Psoas muscle (tissue), 8 donors: ENCODE measurements around the gene ATXN2. TPM values are rescaled to one million over a fixed set of nuclear protein-coding genes. Genes with fewer than 3 reads are reported as not detected.

Experiments used
- ATAC-seq, 4 donors: fragments of 200-7000 bp; cut with Tn5 transposase; one replicate each; pipeline ENCODE4 v1.9.1; 2020; ENCODE audit warnings: moderate library complexity in 3 of 4, mild to moderate bottlenecking in 2 of 4
- DNase-seq, 2 donors: peaks; one replicate each; pipeline ENCODE4 v3.0.0-alpha.2; 2020
- H3K27ac ChIP-seq: fragments of 200-600 bp; one replicate; pipeline ENCODE4 v1.8.0; 2022
- H3K27me3 ChIP-seq, 3 donors: fragments of 200-600 bp in 1 of 3; one replicate each; pipeline versions ENCODE4 v1.6.1 to v1.8.0; 2013 to 2022; ENCODE audit warnings: low read length in 2 of 3, mild to moderate bottlenecking in 2 of 3, moderate library complexity in 1 of 3; ENCODE audit not compliant: insufficient read depth in 3 of 3
- H3K36me3 ChIP-seq, 2 donors: fragments of 200-600 bp in 1 of 2; one replicate each; pipeline versions ENCODE4 v1.6.1 to v1.8.0; 2013 to 2022; ENCODE audit warnings: low read depth in 1 of 2, mild to moderate bottlenecking in 1 of 2, moderate library complexity in 1 of 2; ENCODE audit not compliant: insufficient read depth in 1 of 2
- H3K4me1 ChIP-seq: fragments of 200-600 bp; one replicate; pipeline ENCODE4 v1.8.0; 2022
- H3K4me3 ChIP-seq: fragments of 200-600 bp; one replicate; pipeline ENCODE4 v1.8.0; 2022; ENCODE audit warnings: mild to moderate bottlenecking
- H3K9me3 ChIP-seq: fragments of 200-600 bp; one replicate; pipeline ENCODE4 v1.8.0; 2022
- WGBS, 3 donors: extraction: QIAGEN DNeasy Blood & Tissue Kit; methylation state at CpG; one replicate each; pipeline versions ENCODE4 v1.1.6 to v1.1.7; 2013; 5-methylcytosine and 5-hydroxymethylcytosine counted together
- intact Hi-C, 2 donors: fragments of 100-400 bp; cut with DNase I; formaldehyde crosslinking; loops; one replicate each; pipeline versions ENCODE4 v1.11.0 to v1.14.2; 2022
- polyA plus RNA-seq, 3 donors: library from polyadenylated mRNA; stranded (reverse); fragments of 200-250 nt; gene quantifications; one replicate each; pipeline ENCODE4 v1.2.3, GENCODE V29; 2013
- total RNA-seq, 4 donors: library from RNA; stranded (reverse); fragmentation: NEBNext Ultra II Directional in 2 of 4; extraction: Animal tissue kit (Norgen Biotek cat#: 25700) in 2 of 4; gene quantifications; one replicate each; pipeline versions ENCODE4 v1.2.1 to v1.2.4, GENCODE V29; 2021 to 2023
- TF ChIP-seq, protein P1 (sequence below): fragments of 200-600 bp; IDR thresholded peaks from one replicate; pipeline ENCODE4 v1.8.0; 2022; ENCODE audit warnings: antibody characterized with exemption
- donor health status: healthy with polysubstance abuse.
- donor health status: DM: no; HTN: no; CAD: no; lungs with moderate emphysema.
- donor health status: Bipolar disorder and iron deficiency.
- donor health status: healthy.
- donor health status: DM: yes; HTN: yes; CAD: no.
- donor health status: DM: no; HTN: no; CAD: no.
- donor health status: DM: no; HTN: no; CAD: no.
- donor health status: DM: yes; HTN: yes; CAD: no.

ATXN2 gene
- total and polyA plus RNA-seq, 7 donors = 17.2 to 39.2 (median 32.9) TPM

DNA sequence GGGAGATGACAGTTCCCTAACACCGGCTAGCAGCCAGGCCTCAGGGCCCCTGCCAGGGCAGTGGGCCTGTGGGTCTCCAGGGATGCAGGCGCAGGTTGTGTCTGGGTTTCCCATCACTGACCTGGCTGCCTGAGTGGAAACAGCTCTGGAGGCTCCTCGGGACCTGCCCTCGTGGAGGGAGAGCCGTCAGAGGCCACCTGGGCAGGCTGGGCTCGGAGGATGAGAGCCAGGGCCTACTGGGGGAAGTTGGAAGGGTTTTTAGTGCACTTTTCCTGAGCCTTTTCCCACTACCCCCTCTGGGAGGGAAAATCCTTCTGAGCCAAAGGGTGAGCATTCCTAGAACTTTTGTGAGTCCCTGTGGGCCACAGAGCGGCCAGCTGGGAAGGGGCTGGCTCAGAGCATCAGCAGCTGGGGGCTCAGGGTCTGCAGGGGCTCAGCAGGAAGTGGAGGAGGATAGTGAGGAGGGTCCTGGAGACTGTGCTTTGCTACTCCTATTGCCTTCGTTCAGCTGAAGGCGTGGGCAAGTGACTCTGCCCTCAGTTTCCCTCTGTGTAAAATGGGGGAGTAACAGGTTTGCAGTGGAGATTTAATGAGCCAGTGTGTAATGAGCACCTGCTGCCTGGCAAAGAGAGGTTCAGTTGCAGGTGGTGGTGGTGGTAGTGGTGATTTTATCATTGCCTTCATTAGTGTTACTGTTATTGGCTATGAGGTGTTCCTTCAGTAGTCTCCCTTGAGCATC, 191.6 kb downstream of the ATXN2 start:
- no peak for ATAC-seq
- Histone ChIP-seq H3K4me3 (peak overlapping the region; percentile 93), H3K9me3 (no peaks in the 10 kb centered on the region), H3K27me3 (peaks cover 0 to 2% (median 0%) of the 10 kb centered on the region in 3 donors), H3K4me1 (peaks cover 54% of the 10 kb centered on the region), H3K36me3 (no peaks in the 10 kb centered on the region), H3K27ac (peak overlapping the region; percentile 84)
- 57 to 63% (median 63%) methylated on average over 9 of the region's 9 CpGs for WGBS, 3 donors
- TF ChIP-seq, protein P1, sequence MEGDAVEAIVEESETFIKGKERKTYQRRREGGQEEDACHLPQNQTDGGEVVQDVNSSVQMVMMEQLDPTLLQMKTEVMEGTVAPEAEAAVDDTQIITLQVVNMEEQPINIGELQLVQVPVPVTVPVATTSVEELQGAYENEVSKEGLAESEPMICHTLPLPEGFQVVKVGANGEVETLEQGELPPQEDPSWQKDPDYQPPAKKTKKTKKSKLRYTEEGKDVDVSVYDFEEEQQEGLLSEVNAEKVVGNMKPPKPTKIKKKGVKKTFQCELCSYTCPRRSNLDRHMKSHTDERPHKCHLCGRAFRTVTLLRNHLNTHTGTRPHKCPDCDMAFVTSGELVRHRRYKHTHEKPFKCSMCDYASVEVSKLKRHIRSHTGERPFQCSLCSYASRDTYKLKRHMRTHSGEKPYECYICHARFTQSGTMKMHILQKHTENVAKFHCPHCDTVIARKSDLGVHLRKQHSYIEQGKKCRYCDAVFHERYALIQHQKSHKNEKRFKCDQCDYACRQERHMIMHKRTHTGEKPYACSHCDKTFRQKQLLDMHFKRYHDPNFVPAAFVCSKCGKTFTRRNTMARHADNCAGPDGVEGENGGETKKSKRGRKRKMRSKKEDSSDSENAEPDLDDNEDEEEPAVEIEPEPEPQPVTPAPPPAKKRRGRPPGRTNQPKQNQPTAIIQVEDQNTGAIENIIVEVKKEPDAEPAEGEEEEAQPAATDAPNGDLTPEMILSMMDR = no peak
- no peak for DNase-seq
- intact Hi-C loops = no loop called here

DNA sequence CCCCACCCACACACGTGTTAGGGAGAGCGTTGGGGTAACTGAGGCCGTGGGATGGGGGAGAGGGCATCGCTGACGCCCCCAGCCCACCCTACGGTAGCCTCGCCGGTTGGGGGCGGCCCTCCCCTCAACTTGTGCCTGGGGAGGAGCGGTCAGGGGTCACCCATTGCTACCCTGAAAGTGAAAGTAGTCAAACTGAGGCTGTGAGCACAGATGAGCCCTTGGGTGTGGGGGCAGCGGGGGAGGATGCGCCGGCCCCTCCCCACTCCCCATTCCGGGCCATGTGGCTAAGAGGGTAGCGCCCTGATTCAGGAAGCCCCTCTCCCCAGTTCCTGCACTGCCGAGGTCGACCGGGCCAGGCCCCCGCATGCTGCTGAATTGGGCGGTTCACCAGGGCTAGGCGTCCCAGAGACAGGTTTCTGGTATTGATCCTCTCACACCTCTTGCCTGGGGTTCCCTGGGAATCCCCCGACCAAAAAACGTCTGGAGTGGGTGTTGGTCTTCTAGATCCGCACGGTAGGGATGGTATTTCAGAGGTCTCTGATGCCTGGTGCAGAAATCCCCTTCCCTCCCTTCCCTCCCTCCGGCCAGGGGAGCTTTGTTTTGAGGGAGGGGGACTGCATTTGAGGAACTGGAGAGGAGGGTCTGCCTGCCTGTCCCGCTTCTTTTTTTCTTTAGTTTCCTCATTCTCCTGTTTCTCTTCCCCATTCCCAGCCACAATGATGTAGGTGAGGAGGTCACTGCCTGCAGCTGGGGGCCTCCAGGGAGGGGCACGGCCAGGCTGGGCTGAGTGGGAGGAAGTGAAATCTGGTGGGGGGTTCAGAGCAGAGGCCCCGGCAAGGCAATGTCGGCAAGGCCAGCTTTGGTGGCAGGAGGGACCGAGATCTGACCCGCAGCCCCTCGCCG, 192.4 kb downstream of the ATXN2 start:
- WGBS, 3 donors = 31 to 42% (median 35%) methylated on average over 32 to 34 of the region's 34 CpGs
- no peak for ATAC-seq
- intact Hi-C loops = no loop called here
- Histone ChIP-seq H3K4me3 (peak overlapping the region; percentile 93), H3K27me3 (peaks cover 0 to 2% (median 0%) of the 10 kb centered on the region in 3 donors), H3K27ac (peak overlapping the region; percentile 84), H3K4me1 (peaks cover 53% of the 10 kb centered on the region), H3K9me3 (no peaks in the 10 kb centered on the region), H3K36me3 (no peaks in the 10 kb centered on the region)
- DNase-seq = peak; percentile 45 to 70
- TF ChIP-seq, protein P1 = no peak

DNA sequence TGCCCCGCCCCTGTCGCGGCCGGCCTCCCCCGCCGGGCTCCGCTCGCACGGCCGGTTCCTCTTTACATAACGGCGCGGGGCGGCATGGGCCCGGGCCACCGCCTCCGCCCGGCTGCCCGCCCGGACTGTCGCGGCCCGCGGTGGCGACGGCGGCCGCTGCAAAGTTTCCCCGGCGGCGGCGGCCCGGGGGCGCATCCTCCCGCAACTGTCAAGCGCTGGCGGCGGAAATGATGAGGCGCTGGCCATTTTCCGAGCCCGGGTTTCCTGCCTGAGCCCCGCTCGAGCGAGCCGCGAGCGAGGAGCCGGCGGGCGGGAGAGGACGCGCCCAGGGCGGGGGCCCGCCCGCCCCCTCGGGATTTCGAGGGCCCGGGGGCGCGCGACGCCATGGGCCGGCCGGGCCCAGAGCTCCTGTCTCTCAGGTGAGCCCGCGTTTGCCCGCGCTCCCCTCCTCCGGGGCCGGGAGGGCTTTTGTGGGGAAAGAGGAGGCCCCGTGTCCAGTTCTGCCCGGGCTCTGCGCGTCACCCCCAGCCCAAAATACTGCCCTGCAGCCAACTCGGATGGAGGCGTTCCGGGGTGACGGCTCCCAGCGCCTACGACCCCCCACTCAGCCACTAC, 193.1 kb downstream of the ATXN2 start, which contains the start of gene SH2B3:
Gene SH2B3 (plus strand): TSS at position 65 of the 615 bp plus-strand sequence. CDS start 12,223 bp downstream, outside the sequence.
- peak in 2 of 4 donors; percentile 0 to 6 for ATAC-seq
- WGBS, 3 donors = 1% methylated on average over 63 to 80 of the region's 80 CpGs
- Histone ChIP-seq H3K4me3 (peak within 1 kb of the TSS; percentile 93), H3K4me1 (peaks cover 45% of the 10 kb centered on the region), H3K27ac (peak within 1 kb of the TSS; percentile 84), H3K36me3 (no peaks in the 10 kb centered on the region), H3K9me3 (no peaks in the 10 kb centered on the region), H3K27me3 (peaks cover 0 to 2% (median 0%) of the 10 kb centered on the region in 3 donors)
- TF ChIP-seq, protein P1 = no peak
- intact Hi-C loops = loop anchor here in 1 of 2 donors (2.0 kb wide), 1 partner anchor 41 kb away; no protein-coding TSS in a partner anchor
- DNase-seq = peak in 1 of 2 donors; percentile 81

DNA sequence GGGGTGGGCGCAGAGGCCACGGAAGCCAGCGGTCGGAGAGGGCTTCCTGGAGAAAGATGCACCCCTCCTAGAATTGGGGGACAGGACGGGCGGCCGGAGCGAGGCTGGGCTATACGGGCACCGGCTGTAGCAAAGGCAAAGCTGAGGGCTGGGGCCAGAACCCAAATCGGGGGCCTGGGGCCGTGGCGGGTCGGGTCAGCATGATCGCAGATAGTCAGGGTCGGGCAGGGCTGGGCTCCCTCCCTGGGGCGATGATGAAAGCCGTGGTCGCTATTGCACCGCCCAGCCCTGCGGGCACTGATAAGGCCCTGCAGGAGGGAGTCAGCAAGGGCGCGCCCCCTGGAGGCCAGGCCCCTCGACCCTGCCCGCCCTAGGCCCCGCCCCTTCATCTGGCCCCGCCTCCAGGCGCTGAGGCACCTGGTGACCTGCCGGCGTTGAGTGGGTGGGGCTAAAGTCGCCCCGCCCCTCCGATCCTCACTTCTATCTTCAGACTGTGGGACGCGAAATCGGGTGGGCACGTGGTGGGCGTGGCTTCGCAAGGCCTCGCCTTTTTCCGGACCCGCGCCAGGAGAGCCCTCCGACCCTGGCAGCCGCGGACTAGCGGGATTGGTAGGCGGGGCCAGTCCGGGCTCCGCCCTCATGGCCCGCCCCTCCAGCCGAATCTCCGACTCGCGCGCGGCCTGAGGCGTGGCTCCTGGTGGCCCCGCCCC, 193.8 kb downstream of the ATXN2 start:
- Histone ChIP-seq H3K36me3 (no peaks in the 10 kb centered on the region), H3K27me3 (peaks cover 0 to 2% (median 0%) of the 10 kb centered on the region in 3 donors), H3K9me3 (no peaks in the 10 kb centered on the region), H3K27ac (peak overlapping the region; percentile 84), H3K4me3 (peak overlapping the region; percentile 93), H3K4me1 (peaks cover 39% of the 10 kb centered on the region)
- 4 to 5% (median 4%) methylated on average over 43 to 59 of the region's 59 CpGs for WGBS, 3 donors
- TF ChIP-seq, protein P1 = peak; percentile 45
- DNase-seq (peak; percentile 91 to 96), ATAC-seq (peak; percentile 92 to 95 (median 93))
- intact Hi-C loops = loop anchor here in 1 of 2 donors (2.0 kb wide), 1 partner anchor 41 kb away; no protein-coding TSS in a partner anchor
